Fibroblast of lung (primary cell): ENCODE results near the gene FZD10. TPM values are rescaled to one million over a fixed set of nuclear protein-coding genes. Genes with fewer than 3 reads are reported as not detected.

Source experiments
- DNase-seq, 2 donors: peaks; one replicate each; pipeline versions ENCODE4 v3.0.0 to v3.0.0-alpha.2; 2010; ENCODE audit warnings: low read depth in 2 of 2
- H2AFZ ChIP-seq: 2 replicates; pipeline ENCODE4 v1.5.1; 2012; ENCODE audit warnings: low read length, control low read depth, inconsistent platforms
- H3K27ac ChIP-seq: 2 replicates; pipeline ENCODE4 v1.5.1; 2011; ENCODE audit warnings: low read length, control low read depth; ENCODE audit not compliant: insufficient read depth
- H3K27me3 ChIP-seq: 2 replicates; pipeline ENCODE4 v1.5.1; 2011; ENCODE audit warnings: mild to moderate bottlenecking, low read length; ENCODE audit not compliant: control insufficient read depth, insufficient read depth
- H3K36me3 ChIP-seq: 2 replicates; pipeline ENCODE4 v1.5.1; 2011; ENCODE audit warnings: low read length; ENCODE audit not compliant: control insufficient read depth, insufficient read depth
- H3K4me1 ChIP-seq: 2 replicates; pipeline ENCODE4 v1.5.1; 2011; ENCODE audit warnings: low read length; ENCODE audit not compliant: control insufficient read depth, insufficient read depth; ENCODE audit errors: extremely low read depth
- H3K4me2 ChIP-seq: 2 replicates; pipeline ENCODE4 v1.5.1; 2011; ENCODE audit warnings: low read length, control low read depth; ENCODE audit not compliant: insufficient read depth; ENCODE audit errors: extremely low read depth
- H3K4me3 ChIP-seq, 4 experiments: fragments of 200-600 bp in 1 of 4; sonication (generic) in 1 of 4; replicated peaks in 1 of 4; 2 replicates each; pipeline ENCODE4 v1.5.1; 2011 to 2016; ENCODE audit warnings: low read length in 4 of 4, low read depth in 3 of 4, mild to moderate bottlenecking in 3 of 4, control low read depth in 2 of 4, inconsistent platforms in 1 of 4, mixed read lengths in 1 of 4; ENCODE audit not compliant: insufficient read depth in 1 of 4; ENCODE audit errors: control extremely low read depth in 1 of 4
- H3K79me2 ChIP-seq: 2 replicates; pipeline ENCODE4 v1.5.1; 2012; ENCODE audit warnings: mild to moderate bottlenecking, low read length, inconsistent platforms; ENCODE audit not compliant: control insufficient read depth, insufficient read depth
- H3K9ac ChIP-seq: 2 replicates; pipeline ENCODE4 v1.5.1; 2011; ENCODE audit warnings: mild to moderate bottlenecking, low read length, control low read depth; ENCODE audit not compliant: insufficient read depth
- H3K9me3 ChIP-seq: 2 replicates; pipeline ENCODE4 v1.5.1; 2012; ENCODE audit warnings: low read depth, low read length; ENCODE audit not compliant: control insufficient read depth, insufficient read depth
- H4K20me1 ChIP-seq: 2 replicates; pipeline ENCODE4 v1.5.1; 2011; ENCODE audit warnings: low read length; ENCODE audit not compliant: control insufficient read depth, insufficient read depth; ENCODE audit errors: extremely low read depth
- CTCF ChIP-seq, 2 donors: IDR thresholded peaks in 1 of 2; conservative IDR thresholded peaks in 1 of 2; 1 replicate in 1 of 2; 2 replicates in 1 of 2; pipeline ENCODE4 v1.5.1; 2011 to 2012; ENCODE audit warnings: low read length in 2 of 2, control low read depth in 1 of 2, inconsistent platforms in 1 of 2, low read depth in 1 of 2, mild to moderate bottlenecking in 1 of 2
- EZH2 ChIP-seq: IDR thresholded peaks from 2 replicates; pipeline ENCODE4 v1.5.1; 2012; ENCODE audit warnings: low read length, control low read depth, mild to moderate bottlenecking; ENCODE audit errors: missing control alignments
- polyA plus RNA-seq, 2 donors: library from polyadenylated mRNA; depleted of rRNA in 1 of 2; stranded (reverse) in 1 of 2; unstranded in 1 of 2; fragments of >200 nt; gene quantifications; 2 replicates each; pipeline ENCODE4 v1.2.1, GENCODE V29; 2011 to 2012; ENCODE audit warnings: missing spikeins in 1 of 2
- total RNA-seq: library from RNA; depleted of rRNA; stranded (reverse); fragments of >200 nt; gene quantifications from 2 replicates; pipeline ENCODE4 v1.2.1, GENCODE V29; 2014

FZD10 gene
- total and polyA plus RNA-seq, 2 donors (not counting 1 experiment from before 2014, with no cell fraction given): under 0.01 to 0.03 TPM

GRCh38 chr12:130137040-130138018 is 24.9 kb upstream of the FZD10 start:
- Histone ChIP-seq H3K36me3 (no peaks in the 10 kb centered on the region), H2AFZ (no peak overlapping the region), H3K4me3 (no peak overlapping the region), H4K20me1 (no peaks in the 10 kb centered on the region), H3K9ac (no peak overlapping the region), H3K27me3 (no peaks in the 10 kb centered on the region), H3K4me1 (no peaks in the 10 kb centered on the region), H3K9me3 (no peaks in the 10 kb centered on the region), H3K27ac (no peak overlapping the region), H3K4me2 (no peak overlapping the region), H3K79me2 (no peaks in the 10 kb centered on the region)
- DNase-seq: no peak
- TF ChIP-seq CTCF (conservative IDR thresholded peaks at IDR 0.05 in 1 of 2, IDR thresholded peaks at IDR 0.05 in 1 of 2; ENCODE audit: low read depth in 1 of 2, low read length in 2 of 2): no peak
- no peak for TF ChIP-seq EZH2

- no peaks in the 10 kb centered on the region for H3K4me1 ChIP-seq
- no peaks in the 10 kb centered on the region for H4K20me1 ChIP-seq
- H3K4me3 ChIP-seq: no peak overlapping the region
- H3K27ac ChIP-seq: no peak overlapping the region
- H3K79me2 ChIP-seq: no peaks in the 10 kb centered on the region
- TF ChIP-seq CTCF (conservative IDR thresholded peaks at IDR 0.05 in 1 of 2, IDR thresholded peaks at IDR 0.05 in 1 of 2; ENCODE audit: low read depth in 1 of 2, low read length in 2 of 2) (no peak), EZH2 (no peak)
- no peak for DNase-seq
- H3K36me3 ChIP-seq: no peaks in the 10 kb centered on the region
- H3K9ac ChIP-seq: no peak overlapping the region
- no peak overlapping the region for H3K4me2 ChIP-seq
- no peak overlapping the region for H2AFZ ChIP-seq
- H3K27me3 ChIP-seq: no peaks in the 10 kb centered on the region
- no peaks in the 10 kb centered on the region for H3K9me3 ChIP-seq
These were observed 23.8 kb upstream of the FZD10 start for GRCh38 chr12:130138478-130138877.

GRCh38 chr12:130139567-130140421 is 22.5 kb upstream of the FZD10 start:
- H3K36me3 ChIP-seq: no peaks in the 10 kb centered on the region
- no peak overlapping the region for H3K4me3 ChIP-seq
- no peak overlapping the region for H3K27ac ChIP-seq
- no peak overlapping the region for H3K9ac ChIP-seq
- H4K20me1 ChIP-seq: no peaks in the 10 kb centered on the region
- no peaks in the 10 kb centered on the region for H3K27me3 ChIP-seq
- TF ChIP-seq CTCF (conservative IDR thresholded peaks at IDR 0.05 in 1 of 2, IDR thresholded peaks at IDR 0.05 in 1 of 2; ENCODE audit: low read depth in 1 of 2, low read length in 2 of 2): no peak
- no peak for TF ChIP-seq EZH2
- H3K4me1 ChIP-seq: no peaks in the 10 kb centered on the region
- DNase-seq: no peak
- no peaks in the 10 kb centered on the region for H3K79me2 ChIP-seq
- no peaks in the 10 kb centered on the region for H3K9me3 ChIP-seq
- H2AFZ ChIP-seq: no peak overlapping the region
- no peak overlapping the region for H3K4me2 ChIP-seq
